NCI-H1105 treated with DMSO at 0.1 percent for 48 hours (cell line): Measurements from ENCODE around the gene DDHD1.
"Not testable (repeated sequence)": the region's sequence is repeated elsewhere in the genome, so short reads cannot be mapped to it uniquely, and the experiment has no call there.

Experiments
- DNase-seq: peaks from one replicate; lab custom pipeline; 2025; lab: John Stamatoyannopoulos, UW

The DDHD1 gene

GRCh38 chr14:53152887-53153701, at the start of gene DDHD1:
TSS of gene DDHD1 (minus strand) at chr14:53153323. CDS start at chr14:53153098, 225 bp downstream.
- peak; percentile 85 for DNase-seq

- DNase-seq: no peak
Observed at GRCh38 chr14:53195949-53196348, 42.8 kb upstream of the DDHD1 start.

- DNase-seq: no peak
Observed at GRCh38 chr14:53193193-53193592, 40.1 kb upstream of the DDHD1 start.

- no peak for DNase-seq
Observed at GRCh38 chr14:53192052-53192760, 39.1 kb upstream of the DDHD1 start.

GRCh38 chr14:53190938-53191337, 37.8 kb upstream of the DDHD1 start:
- DNase-seq: no peak

GRCh38 chr14:53187921-53188463, 34.9 kb upstream of the DDHD1 start:
- peak; percentile 23 for DNase-seq

- DNase-seq: no peak
Observed at GRCh38 chr14:53186532-53186931, 33.4 kb upstream of the DDHD1 start.

- DNase-seq: no peak
Observed at GRCh38 chr14:53183611-53184010, 30.5 kb upstream of the DDHD1 start.

GRCh38 chr14:53183056-53183455, 29.9 kb upstream of the DDHD1 start:
- no peak for DNase-seq

GRCh38 chr14:53181463-53182081, 28.4 kb upstream of the DDHD1 start:
- DNase-seq: not testable (repeated sequence)

- DNase-seq: no peak
Observed at GRCh38 chr14:53180272-53181221, 27.4 kb upstream of the DDHD1 start.

- DNase-seq: peak; percentile 42
Observed at GRCh38 chr14:53179486-53180005, 26.4 kb upstream of the DDHD1 start.

GRCh38 chr14:53175375-53175774, 22.3 kb upstream of the DDHD1 start:
- DNase-seq: no peak

- DNase-seq: no peak
Observed at GRCh38 chr14:53174918-53175317, 21.8 kb upstream of the DDHD1 start.

- DNase-seq: no peak
Observed at GRCh38 chr14:53168786-53169185, 15.7 kb upstream of the DDHD1 start.

GRCh38 chr14:53167602-53168328, 14.6 kb upstream of the DDHD1 start:
- DNase-seq: no peak

- no peak for DNase-seq
Observed at GRCh38 chr14:53161758-53162435, 8.8 kb upstream of the DDHD1 start.

GRCh38 chr14:53156238-53156637, 3.1 kb upstream of the DDHD1 start:
- peak; percentile 3 for DNase-seq

- no peak for DNase-seq
Observed at GRCh38 chr14:53153702-53154112, 584 bp upstream of the DDHD1 start.
